Suppressor macrophage treated with lipopolysaccharide for 4 hours (primary cell): ENCODE measurements around the gene CFAP97D2.

Experiments used
- DNase-seq: peaks from one replicate; pipeline ENCODE4 v3.0.0-alpha.2; 2020

The CFAP97D2 gene

GRCh38 chr13:114200399-114200911 lies 21.4 kb downstream of the CFAP97D2 start:
- no peak for DNase-seq

- DNase-seq: no peak
Observed at GRCh38 chr13:114202581-114202980, 23.5 kb downstream of the CFAP97D2 start.

GRCh38 chr13:114203536-114203935 lies 24.5 kb downstream of the CFAP97D2 start:
- DNase-seq: no peak

GRCh38 chr13:114204894-114205293 lies 25.8 kb downstream of the CFAP97D2 start:
- no peak for DNase-seq

GRCh38 chr13:114208134-114208533 lies 29.1 kb downstream of the CFAP97D2 start:
- DNase-seq: no peak

- no peak for DNase-seq
Observed at GRCh38 chr13:114211446-114212157, 32.5 kb downstream of the CFAP97D2 start.

GRCh38 chr13:114212158-114212495 lies 33.1 kb downstream of the CFAP97D2 start:
- no peak for DNase-seq

- DNase-seq: no peak
Observed at GRCh38 chr13:114213980-114214379, 34.9 kb downstream of the CFAP97D2 start.

GRCh38 chr13:114219392-114219791 lies 40.3 kb downstream of the CFAP97D2 start:
- DNase-seq: no peak

GRCh38 chr13:114222461-114222968 lies 43.5 kb downstream of the CFAP97D2 start:
- peak; percentile 88 for DNase-seq

GRCh38 chr13:114224201-114224600 lies 45.1 kb downstream of the CFAP97D2 start:
- no peak for DNase-seq

- no peak for DNase-seq
Observed at GRCh38 chr13:114225610-114226009, 46.6 kb downstream of the CFAP97D2 start.

- DNase-seq: no peak
Observed at GRCh38 chr13:114226088-114226487, 47.0 kb downstream of the CFAP97D2 start.

GRCh38 chr13:114226699-114227323 lies 47.8 kb downstream of the CFAP97D2 start:
- DNase-seq: peak; percentile 90

GRCh38 chr13:114227528-114227927 lies 48.5 kb downstream of the CFAP97D2 start:
- no peak for DNase-seq

- no peak for DNase-seq
Observed at GRCh38 chr13:114228176-114228575, 49.1 kb downstream of the CFAP97D2 start.

GRCh38 chr13:114229506-114229905 lies 50.4 kb downstream of the CFAP97D2 start:
- peak; percentile 62 for DNase-seq

- DNase-seq: peak; percentile 59
Observed at GRCh38 chr13:114230117-114230516, 51.1 kb downstream of the CFAP97D2 start.

GRCh38 chr13:114230575-114230974 lies 51.5 kb downstream of the CFAP97D2 start:
- DNase-seq: no peak

- DNase-seq: no peak
Observed at GRCh38 chr13:114231886-114232285, 52.8 kb downstream of the CFAP97D2 start.

- DNase-seq: no peak
Observed at GRCh38 chr13:114234266-114234644, 55.2 kb downstream of the CFAP97D2 start.

- DNase-seq: peak; percentile 94
Observed at GRCh38 chr13:114234645-114235421, 55.8 kb downstream of the CFAP97D2 start, which contains the start of gene CDC16. CDC16 (plus strand) TSS chr13:114234897; CDS start chr13:114235085, 188 bp downstream.

- no peak for DNase-seq
Observed at GRCh38 chr13:114235697-114236096, 56.6 kb downstream of the CFAP97D2 start.
